GM19035 (cell line): ENCODE results near the gene FOS.
"Not testable (repeated sequence)": the region's sequence is repeated elsewhere in the genome, so short reads cannot be mapped to it uniquely, and the experiment has no call there.

ENCODE experiments used
- ATAC-seq: cut with Tn5 transposase; IDR thresholded peaks from one replicate; pipeline ENCODE4 v1.9.1; 2021; ENCODE audit not compliant: unreplicated experiment

FOS gene

DNA sequence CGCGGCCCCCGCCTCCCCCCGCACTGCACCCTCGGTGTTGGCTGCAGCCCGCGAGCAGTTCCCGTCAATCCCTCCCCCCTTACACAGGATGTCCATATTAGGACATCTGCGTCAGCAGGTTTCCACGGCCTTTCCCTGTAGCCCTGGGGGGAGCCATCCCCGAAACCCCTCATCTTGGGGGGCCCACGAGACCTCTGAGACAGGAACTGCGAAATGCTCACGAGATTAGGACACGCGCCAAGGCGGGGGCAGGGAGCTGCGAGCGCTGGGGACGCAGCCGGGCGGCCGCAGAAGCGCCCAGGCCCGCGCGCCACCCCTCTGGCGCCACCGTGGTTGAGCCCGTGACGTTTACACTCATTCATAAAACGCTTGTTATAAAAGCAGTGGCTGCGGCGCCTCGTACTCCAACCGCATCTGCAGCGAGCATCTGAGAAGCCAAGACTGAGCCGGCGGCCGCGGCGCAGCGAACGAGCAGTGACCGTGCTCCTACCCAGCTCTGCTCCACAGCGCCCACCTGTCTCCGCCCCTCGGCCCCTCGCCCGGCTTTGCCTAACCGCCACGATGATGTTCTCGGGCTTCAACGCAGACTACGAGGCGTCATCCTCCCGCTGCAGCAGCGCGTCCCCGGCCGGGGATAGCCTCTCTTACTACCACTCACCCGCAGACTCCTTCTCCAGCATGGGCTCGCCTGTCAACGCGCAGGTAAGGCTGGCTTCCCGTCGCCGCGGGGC, at the start of gene FOS:
Gene FOS (plus strand): TSS at position 407 of the 731 bp plus-strand sequence. CDS start 155 bp downstream, at position 562.
- peak; percentile 75 for ATAC-seq

DNA sequence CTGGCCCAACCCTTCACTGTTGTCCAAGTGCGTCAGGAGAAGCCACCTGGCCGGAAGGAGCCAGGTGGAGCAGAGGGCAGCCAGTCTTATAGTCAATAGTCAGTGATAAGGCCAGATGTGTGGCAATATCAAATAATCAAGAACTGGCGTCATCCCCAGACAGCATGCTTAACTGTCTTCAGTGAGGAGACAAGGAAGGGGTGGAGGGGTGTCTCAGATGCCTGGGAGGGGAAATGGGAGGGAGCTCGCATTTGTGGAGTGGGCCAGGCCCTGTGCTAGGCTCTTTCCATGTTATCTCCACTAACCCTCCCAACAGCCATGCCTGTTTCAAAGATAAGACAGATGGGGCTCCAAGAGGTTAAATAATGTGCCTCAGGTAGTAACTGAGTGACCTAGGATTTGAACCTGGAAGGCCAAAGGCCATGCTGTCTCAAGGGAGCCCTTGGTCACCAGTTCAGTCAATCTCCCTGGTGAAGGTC, 48.9 kb upstream of the FOS start:
- no peak for ATAC-seq

DNA sequence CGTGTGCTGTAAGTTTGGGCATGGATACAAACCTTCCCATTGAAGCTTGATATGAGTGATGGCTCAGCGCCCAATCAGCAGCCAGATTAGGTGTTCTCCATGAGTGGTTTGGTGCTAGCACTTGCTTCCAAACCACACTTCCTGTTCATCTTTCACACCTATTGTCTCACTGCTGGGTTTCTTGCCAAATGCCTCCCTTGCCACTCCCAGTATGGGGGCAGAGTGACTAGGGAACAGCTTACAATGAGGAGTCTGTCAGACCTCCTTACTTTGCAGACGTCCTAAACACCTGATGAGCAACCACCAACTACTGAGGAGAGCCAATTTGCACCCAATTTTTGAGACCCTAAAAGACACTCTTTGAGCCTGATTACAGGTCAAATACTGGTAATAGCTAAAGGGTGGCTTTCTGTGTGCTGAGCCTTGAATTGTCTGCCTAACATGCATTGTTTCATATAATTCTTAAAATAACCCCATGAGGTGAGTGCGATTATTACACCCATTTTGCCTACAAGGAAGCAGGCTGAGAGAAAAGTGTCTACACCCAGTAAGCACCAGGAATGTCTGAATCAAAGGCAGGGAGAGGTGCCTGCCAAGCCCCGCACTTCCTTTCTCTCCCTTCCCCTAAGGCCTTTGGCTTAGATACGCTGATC, 48.4 kb upstream of the FOS start:
- peak; percentile 59 for ATAC-seq

DNA sequence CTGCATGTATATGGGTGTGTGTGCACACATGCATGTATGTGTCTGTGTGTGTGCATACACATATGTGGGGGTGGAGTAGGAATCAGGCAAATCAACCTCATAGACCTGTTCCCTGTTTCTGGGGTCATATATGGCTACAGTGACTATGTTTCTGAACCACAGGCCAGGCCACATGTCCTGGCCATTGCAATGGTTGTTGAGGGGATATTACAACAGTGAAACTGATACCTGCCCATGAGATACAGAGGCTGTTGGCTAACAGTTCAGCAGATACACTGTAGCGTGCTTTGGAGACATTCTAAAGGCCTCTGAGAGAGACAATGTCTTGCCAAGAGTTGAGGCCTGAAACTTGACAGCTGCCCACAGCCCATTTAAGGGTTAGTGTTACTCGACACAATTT, 47.3 kb upstream of the FOS start:
- ATAC-seq: no peak

DNA sequence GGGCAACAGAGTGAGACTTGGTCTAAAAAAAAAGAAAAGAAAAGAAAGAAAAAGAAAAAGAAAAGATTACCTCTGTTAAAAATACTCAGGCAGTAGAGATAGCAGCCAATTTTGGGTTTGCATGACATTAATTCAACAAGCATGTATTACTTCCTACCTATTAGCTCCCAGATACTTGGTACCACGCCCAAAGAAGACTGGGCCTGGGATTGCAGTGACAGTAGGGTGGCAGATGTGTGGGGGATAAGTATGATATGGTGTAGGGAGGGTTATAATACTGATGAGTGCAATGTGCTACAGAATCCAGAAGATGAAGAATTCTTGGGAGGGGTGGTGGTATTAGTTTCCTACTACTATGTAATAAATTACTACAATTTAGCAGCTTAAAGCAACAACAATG, 46.4 kb upstream of the FOS start:
- no peak for ATAC-seq

DNA sequence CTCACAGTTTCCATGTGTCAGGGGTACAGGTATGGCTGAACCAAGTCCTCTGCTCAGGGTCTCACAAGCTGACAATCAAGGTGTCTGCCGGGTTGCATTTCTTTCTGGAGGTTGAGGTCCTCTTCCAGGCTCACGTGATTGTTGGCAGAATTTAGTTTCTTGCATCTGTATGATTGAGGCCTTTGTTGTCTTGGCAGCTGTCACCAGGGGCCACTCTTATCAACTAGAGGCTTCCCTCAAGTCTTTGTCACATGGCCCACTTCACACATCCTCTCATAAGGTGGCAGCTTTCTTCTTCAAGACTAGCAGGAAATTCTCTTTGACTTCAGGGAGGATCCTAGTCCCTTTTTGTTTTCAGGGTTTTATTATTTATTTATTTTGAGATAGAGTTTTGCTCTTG, 46.0 kb upstream of the FOS start:
- no peak for ATAC-seq

DNA sequence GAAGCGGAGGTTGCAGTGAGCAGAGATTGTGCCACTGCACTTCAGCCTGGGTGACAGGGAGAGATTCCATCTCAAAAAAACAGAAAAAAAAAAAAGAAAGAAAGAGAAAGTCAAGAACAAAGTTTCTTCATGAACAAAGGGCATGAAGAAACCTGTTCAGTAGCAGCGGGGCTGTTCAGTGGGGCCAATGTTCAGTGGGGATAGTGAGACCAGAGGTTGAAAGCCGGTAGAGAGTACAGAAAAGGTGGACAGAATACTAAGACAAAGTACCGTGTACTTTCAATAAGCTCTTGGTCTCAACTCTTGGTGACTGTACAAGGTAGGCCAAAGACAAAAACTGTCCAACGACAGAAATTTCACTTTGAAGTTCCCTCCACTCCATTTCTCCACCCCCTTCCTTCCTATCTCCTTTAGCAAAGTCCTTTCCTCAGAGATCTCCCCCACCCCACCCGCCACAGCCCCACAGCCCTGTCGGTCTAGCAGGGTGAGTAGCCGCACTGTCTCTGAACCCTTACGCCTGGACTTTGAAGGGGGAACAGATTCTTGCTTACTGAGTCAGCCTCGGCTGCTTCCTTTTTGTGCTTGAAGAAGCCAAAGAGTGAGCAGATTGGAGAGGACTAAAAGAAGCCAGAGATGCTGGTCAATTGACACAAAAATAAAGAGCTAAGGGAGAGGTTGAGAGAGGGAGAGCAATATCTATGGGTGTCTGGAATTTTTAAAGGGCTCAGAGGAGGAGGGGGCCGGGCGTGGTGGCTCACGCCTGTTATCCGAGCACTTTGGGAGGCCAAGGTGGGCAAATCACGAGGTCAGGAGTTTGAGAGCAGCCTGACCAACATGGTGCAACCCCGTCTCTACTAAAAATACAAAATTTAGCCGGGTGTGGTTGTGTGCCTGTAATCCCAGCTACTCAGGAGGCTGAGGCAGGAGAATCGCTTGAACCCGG, 44.2 kb upstream of the FOS start:
- ATAC-seq: no peak

DNA sequence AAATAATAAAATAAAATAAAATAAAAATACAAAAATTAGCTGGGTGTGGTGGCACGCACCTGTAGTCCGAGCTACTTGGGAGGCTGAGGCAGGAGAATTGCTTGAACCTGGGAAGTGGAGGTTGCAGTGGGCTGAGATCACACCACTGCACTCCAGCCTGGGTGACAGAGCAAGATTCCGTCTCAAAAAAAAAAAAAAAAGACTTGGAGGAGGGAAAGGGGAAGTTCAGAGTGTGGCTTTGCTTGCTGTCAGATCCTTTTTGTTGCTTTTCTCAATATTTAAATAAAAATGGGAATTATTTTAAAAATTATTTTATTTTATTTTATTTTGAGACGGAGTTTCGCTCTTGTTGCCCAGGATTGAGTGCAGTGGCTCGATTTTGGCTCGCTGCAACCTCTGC, 43.4 kb upstream of the FOS start:
- not testable (repeated sequence) for ATAC-seq

DNA sequence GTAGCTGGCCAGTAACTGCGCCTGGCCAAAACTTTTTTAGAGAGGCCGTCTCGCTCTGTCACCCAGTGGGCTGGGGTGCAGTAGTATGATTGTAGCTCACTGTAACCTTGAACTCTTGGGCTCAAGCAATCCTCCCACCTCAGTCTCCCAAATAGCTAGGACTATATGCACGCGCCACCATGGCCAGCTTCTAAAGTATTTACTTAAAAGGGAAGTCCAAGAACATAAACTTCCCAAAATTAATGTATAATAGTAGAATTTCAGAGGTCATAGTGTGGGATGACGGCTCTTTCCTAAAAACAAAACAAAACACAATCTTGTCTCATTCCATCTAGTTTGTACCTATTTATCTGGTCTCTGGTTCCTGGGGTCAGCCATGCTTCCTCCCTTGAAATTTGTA, 42.2 kb upstream of the FOS start:
- no peak for ATAC-seq

DNA sequence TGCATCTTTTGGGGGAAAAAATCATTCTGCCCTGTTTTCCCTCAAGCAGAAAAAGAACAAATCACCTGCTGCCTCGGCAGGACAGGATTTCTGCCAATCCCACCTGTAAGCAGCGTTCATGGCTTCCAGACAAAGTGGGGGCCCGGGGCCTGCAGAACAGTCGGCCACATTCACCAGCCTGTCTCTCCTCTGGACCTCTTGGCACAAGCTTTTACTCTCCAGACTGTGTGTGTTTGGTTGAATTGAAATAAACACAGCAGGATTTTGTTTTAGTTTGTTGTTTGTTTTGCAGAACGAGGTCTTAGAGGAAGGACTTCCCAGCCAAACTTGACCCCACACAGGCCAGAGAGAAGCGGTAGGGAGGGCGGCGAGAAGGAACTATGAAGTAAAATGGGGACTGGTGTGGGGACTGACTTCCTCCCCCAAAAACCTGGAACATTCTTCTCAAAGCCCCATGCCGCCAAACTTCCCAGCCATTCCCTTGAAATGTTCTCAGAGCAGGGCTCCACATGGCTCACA, 41.7 kb upstream of the FOS start:
- ATAC-seq: no peak

DNA sequence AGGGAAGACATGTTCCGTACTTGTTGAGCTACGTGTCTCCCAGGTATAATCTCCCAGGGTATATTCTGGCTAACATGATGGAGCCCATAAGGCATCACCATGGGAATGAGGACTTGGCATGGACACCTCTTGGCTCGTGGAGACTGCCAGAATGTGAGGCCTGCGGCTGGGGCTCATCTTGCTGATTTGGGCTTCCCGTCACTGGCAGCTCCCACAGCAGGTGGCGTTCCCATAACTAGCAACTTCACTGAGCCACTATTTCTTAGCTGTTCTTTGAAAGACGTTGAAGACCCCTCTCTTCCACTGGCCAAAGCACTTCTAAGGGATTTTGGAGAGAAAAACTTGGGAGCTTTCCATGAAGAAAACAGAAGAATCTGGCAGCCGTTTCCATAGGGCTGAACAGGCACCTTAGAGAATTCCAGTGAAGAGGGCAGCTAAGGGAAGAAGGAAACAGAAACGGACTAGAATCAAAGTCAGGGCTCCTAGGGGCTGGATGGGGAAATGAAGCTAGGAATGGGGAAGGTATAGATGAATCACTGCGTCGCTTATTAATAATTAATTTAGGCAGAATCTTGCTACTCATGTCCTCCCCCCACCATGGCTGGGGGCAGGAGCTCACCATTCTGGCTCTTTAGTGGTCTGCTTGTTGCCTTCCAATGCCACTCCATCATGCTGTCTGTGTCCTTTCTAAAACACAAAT, 39.7 kb upstream of the FOS start:
- ATAC-seq: no peak

DNA sequence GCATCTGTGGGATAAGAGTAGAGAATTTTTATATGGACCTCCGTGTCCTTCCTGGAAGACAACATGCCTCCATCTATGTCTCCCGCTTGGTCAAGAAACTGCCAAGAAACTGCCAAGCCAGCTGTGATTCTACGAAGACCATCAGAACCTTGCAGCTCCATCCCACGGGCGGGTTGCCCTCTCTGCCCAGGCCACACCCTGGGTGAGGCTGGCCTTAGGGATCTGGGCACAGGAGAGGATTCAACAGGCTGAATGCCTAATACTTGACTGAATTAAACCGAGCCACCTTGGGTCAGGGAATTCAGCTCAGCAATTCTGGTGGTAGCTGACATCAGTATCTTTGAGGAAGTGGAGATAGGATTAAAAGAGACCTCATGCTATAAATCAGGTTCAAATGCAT, 37.8 kb upstream of the FOS start:
- ATAC-seq: no peak

DNA sequence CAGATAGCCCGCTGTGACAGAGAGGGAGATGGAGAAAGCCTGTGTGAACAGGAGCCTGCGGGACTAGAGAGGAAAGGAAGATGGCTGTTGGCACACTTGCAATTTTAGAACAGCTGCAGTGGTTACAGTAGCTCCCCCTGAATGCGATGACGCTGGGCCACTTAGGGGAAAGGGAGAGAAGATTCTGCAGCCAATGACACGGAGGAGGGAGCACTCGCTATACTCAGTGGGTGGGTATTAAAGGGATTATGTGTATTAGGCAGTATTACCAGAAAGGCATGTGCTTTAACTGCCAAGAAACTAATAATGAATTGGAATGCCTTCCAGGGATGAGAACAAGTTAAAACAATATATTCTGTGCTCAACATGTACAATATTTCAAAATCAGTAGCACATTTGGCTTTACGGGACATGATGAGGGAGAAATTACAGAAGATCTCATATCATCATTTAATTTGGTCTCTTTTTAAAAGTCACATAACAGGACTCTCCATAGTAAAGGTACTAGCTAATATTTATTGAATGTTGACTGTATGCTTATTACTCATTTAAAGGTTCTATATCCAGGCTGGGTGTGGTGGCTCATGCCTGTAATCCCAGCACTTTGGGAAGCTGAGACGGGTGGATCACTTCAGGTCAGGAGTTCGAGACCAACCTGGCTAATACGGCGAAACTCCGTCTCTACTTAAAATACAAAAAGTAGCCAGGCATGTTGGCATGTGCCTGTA, 35.9 kb upstream of the FOS start:
- ATAC-seq: no peak

DNA sequence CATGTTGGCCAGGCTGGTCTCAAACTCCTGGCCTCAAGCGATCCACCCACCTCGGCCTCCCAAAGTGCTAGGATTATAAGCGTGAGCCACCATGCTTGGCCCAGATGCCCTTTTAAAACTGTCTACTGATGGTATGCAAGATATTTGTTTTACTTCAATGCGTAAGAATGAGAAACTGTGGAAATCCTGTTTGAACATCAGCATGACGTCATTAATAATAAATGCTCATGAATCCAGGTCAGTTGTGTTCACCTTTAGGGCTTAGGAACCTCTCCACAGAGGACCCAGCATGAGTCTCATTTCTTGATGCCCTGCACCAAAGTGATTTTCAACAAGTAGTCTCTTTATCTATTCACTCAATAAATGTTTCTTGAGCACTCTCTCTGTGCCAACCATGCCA, 34.5 kb upstream of the FOS start:
- ATAC-seq: no peak

DNA sequence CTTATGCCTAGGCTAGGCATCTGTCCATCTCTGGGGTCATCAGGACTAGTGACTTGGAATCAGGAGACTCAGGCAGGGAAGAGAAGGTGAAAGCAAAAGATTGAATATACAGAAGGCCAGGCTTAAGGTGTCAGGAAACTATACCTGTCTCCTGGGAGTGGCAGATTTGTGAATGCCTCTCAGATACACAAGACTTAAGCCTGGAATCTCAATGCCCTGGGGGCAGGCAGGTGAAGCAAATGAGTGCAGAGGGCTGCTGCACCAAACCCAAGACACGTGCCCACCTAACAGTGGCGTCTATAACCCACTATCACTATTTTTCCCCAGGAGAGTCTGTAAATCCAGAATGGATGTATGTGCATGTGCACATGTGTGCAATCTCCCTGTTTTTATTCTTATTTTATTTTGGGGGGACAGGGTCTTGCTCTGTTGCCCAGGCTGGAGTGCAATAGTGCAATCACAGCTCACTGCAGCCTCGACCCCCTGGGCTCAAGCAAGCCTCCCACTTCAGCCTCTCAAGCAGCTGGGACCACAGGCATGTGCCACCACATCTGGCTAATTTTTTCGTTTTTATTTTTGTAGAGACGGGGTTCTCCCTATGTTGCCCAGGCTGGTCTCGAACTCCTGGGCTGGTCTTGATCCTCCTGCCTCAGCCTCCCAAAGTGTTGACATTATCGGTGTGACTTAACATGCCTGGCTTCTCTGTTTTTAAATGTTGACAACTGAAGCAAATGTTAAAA, 31.9 kb upstream of the FOS start:
- no peak for ATAC-seq

DNA sequence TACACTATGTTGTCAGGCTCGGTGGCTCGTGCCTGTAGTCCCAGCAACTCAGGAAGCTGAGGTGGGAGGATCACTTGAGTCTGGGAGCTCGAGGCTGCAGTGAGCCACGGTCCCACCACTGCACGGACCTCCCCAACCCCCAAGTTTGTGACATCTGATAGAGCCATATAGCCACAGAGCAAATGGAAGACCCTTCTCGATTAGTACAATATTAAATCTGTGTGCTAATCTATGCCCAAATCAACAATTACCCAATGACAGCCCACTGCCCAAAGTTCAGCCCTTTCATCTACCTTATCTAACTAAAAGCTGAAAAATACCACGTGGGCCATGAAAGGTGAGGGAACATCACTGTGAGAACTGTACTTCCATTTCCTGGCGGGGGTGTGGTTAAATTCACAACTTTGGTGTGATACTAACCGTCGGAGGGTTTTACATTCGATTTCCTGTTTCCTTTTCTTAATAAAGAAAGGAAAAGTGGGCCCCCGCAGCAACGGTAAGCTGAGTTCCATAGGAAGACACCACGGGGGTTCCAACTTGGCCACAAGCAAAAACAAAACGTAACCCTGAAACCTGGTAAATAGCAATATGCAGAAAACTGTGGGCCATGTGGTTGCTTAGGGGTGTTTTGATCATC, 31.2 kb upstream of the FOS start:
- ATAC-seq: no peak

DNA sequence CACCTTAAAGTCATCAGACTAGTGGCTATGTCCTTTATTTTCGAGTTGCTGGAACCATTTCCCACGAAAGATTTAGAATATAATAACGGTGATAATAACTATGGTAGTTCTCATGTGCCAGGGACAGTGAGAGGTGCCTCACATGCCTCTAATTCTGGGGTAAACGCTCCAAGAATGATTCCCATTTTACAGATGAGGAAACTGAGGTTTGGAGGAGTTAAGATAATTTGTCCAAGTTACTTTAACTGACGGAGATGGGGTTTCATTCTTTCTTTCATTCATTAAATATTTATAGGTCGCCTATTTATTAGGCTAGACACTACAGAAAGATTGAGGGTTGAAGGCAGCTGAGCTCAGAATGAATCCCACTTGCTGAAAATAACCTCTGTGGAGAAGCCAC, 30.7 kb upstream of the FOS start:
- no peak for ATAC-seq

DNA sequence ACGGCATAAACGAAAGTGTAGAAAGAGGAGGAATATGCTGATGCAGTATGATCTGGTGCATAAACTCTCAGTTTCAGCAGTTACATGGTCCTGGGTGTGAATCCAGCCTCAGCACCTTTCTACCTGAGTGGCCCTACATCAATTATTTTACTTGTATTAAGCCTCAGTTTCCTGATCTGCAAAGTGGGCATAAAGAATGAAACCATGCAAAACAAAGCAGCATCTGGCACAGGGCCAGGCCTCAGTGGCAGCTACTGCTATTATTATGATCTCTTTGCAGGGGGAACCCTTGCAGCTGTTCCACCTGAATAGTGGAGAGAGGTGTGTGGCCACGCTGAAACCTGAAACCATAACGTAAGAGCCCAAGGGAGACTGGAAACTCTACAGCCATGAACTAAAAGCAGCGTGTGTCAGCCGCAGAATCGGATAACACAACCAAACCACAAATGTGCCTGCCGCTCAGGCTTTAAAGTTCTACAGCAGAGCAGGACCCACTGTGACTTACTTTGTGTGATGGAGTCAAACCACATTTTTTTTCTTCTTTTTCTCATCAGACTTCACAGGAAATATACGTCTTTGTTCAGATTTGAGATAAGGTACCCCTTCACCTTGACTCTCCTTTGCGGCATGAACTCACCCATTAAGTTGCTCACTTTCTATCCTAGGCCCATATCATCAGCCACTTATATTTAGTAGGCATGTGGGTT, 29.2 kb upstream of the FOS start:
- ATAC-seq: peak; percentile 84
